Measurements from ENCODE around the gene ARL11. TPM values are rescaled to one million over a fixed set of nuclear protein-coding genes. Genes with fewer than 3 reads are reported as not detected.

Gene ARL11
- total and polyA plus RNA-seq, 2 of the 4 experiments (the other 2 are of a cell fraction), result not detected

- Histone ChIP-seq H4K91ac (ENCODE audit: insufficient read depth, low read depth, low read length) (peak overlapping the region; percentile 80), H3K27ac (ENCODE audit: insufficient read depth, low read length) (peak overlapping the region; percentile 94), H4K5ac (ENCODE audit: low read depth, low read length) (peak overlapping the region; percentile 33; the same call in 1 of the 2 replicates), H3K4me1 (ENCODE audit: control insufficient read depth, insufficient read depth, low read length) (peaks cover 15% of the 10 kb centered on the region), H3K56ac (ENCODE audit: extremely low read depth, insufficient read depth, low read length) (0 out of 2 replicates have a peak overlapping the region, but pooled peaks have one; percentile 9), H3K79me1 (ENCODE audit: low read depth in 1 of 2, low read length in 2 of 2) (no peaks in the 10 kb centered on the region), H4K20me1 (ENCODE audit: insufficient read depth, low read length) (peaks cover 4% of the 10 kb centered on the region; the same call in 1 of the 2 replicates), H2AFZ (replicated peaks; ENCODE audit: low read length, poor library complexity) (peak overlapping the region; percentile 29), H2AK5ac (ENCODE audit: low read depth, low read length) (peak overlapping the region; percentile 89), H3K9ac (ENCODE audit: low read depth, low read length) (no peak overlapping the region), H2BK20ac (ENCODE audit: low read depth, low read length) (peak overlapping the region; percentile 82), H3K9me3 (ENCODE audit: control insufficient read depth, insufficient read depth, low read length) (no peaks in the 10 kb centered on the region), H2BK15ac (ENCODE audit: low read depth, low read length) (peak overlapping the region; percentile 64), H4K8ac (ENCODE audit: low read depth in 2 of 2, low read length in 2 of 2) (peak overlapping the region; percentile 15 to 68; a peak in 3 of 4 replicates), H2BK120ac (ENCODE audit: low read depth, low read length) (peak overlapping the region; percentile 78), H3K23ac (ENCODE audit: low read depth, low read length) (peak overlapping the region; percentile 80), H3K36me3 (ENCODE audit: control insufficient read depth, insufficient read depth, low read length) (no peaks in the 10 kb centered on the region), H3K4me3 (ENCODE audit: insufficient read depth, low read depth, low read length) (no peak overlapping the region), H3K27me3 (ENCODE audit: control insufficient read depth, insufficient read depth, low read length) (no peaks in the 10 kb centered on the region), H3K14ac (replicated peaks; ENCODE audit: low read depth, low read length) (peak overlapping the region; percentile 39), H3K18ac (ENCODE audit: low read depth, low read length) (peak overlapping the region; percentile 96), H3K4me2 (ENCODE audit: low read depth, low read length) (peak overlapping the region; percentile 89), H2BK5ac (ENCODE audit: low read depth, low read length, poor library complexity, severe bottlenecking) (peak overlapping the region; percentile 76), H3K4ac (ENCODE audit: low read depth, low read length) (peak overlapping the region; percentile 73), H3K9me1 (ENCODE audit: insufficient read depth, low read length) (peaks cover 18% of the 10 kb centered on the region), H2AK9ac (replicated peaks; ENCODE audit: low read depth, low read length, poor library complexity) (peak overlapping the region; percentile 8)
- DNase-seq (peak; percentile 68), ATAC-seq (ENCODE audit: low read depth) (peak; percentile 79)
- ChIA-PET CTCF (interaction anchor here (0.6 to 0.7 kb wide), 2 partner anchors 559 to 1427 kb away, joined by 3 to 4 read pairs; no protein-coding TSS in a partner anchor), POLR2A (ENCODE audit: unreplicated experiment) (interaction anchor here (0.6 kb wide), 1 partner anchor 121 kb away, joined by 6 read pairs; no protein-coding TSS in a partner anchor)
- in situ Hi-C loops (cut with MboI; ENCODE audit: low sequenced_read_pairs) (no loop called here), dilution Hi-C loops (cut with HindIII; ENCODE audit: low sequenced_read_pairs, unreplicated experiment) (no loop called here), intact Hi-C loops (cut with micrococcal nuclease) (no loop called here)
- TF ChIP-seq, protein P1, sequence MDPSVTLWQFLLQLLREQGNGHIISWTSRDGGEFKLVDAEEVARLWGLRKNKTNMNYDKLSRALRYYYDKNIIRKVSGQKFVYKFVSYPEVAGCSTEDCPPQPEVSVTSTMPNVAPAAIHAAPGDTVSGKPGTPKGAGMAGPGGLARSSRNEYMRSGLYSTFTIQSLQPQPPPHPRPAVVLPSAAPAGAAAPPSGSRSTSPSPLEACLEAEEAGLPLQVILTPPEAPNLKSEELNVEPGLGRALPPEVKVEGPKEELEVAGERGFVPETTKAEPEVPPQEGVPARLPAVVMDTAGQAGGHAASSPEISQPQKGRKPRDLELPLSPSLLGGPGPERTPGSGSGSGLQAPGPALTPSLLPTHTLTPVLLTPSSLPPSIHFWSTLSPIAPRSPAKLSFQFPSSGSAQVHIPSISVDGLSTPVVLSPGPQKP (IDR thresholded peaks at IDR 0.05; ENCODE audit: borderline replicate concordance, low read depth, low read length), result no peak
- TF ChIP-seq RAD21 (IDR thresholded peaks at IDR 0.05; ENCODE audit: low read length) (peak; percentile 39), SMC3 (IDR thresholded peaks at IDR 0.05; ENCODE audit: low read depth, low read length) (peak; percentile 20; the same call in 1 of the 2 replicates), BHLHE40 (IDR thresholded peaks at IDR 0.05; ENCODE audit: low read depth, low read length) (no peak), MAFK (IDR thresholded peaks at IDR 0.05; ENCODE audit: low read depth, low read length) (no peak), NFE2L2 (IDR thresholded peaks at IDR 0.05; ENCODE audit: low read depth, low read length) (no peak), POLR2A (IDR thresholded peaks at IDR 0.05; ENCODE audit: low read depth, low read length) (no peak), FOS (IDR thresholded peaks at IDR 0.05; ENCODE audit: low read depth, low read length) (peak; percentile 67), MXI1 (IDR thresholded peaks at IDR 0.05; ENCODE audit: borderline replicate concordance, low read depth, low read length) (no peak)
- TF ChIP-seq, protein P2, sequence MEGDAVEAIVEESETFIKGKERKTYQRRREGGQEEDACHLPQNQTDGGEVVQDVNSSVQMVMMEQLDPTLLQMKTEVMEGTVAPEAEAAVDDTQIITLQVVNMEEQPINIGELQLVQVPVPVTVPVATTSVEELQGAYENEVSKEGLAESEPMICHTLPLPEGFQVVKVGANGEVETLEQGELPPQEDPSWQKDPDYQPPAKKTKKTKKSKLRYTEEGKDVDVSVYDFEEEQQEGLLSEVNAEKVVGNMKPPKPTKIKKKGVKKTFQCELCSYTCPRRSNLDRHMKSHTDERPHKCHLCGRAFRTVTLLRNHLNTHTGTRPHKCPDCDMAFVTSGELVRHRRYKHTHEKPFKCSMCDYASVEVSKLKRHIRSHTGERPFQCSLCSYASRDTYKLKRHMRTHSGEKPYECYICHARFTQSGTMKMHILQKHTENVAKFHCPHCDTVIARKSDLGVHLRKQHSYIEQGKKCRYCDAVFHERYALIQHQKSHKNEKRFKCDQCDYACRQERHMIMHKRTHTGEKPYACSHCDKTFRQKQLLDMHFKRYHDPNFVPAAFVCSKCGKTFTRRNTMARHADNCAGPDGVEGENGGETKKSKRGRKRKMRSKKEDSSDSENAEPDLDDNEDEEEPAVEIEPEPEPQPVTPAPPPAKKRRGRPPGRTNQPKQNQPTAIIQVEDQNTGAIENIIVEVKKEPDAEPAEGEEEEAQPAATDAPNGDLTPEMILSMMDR (conservative IDR thresholded peaks at IDR 0.05; ENCODE audit: low read depth, low read length), result peak; percentile 42
- WGBS, 2 experiments (ENCODE audit: extremely low coverage in 2 of 2, insufficient read length in 1 of 2), result 100% methylated on average over 1 of the region's 5 CpGs; no CpG with 5 or more reads in 1 of the 2 experiments
- BruUV-seq (replicated peaks), result no TSS peak
Measured at GRCh38 chr13:49649244-49649962, 21.1 kb downstream of the ARL11 start.
